Gastrocnemius medialis (tissue), 4 donors: Measurements from ENCODE around the gene CIB2.

ENCODE experiments used
- CTCF ChIP-seq, 5 experiments: fragments of 450-650 bp in 3 of 5; fragments of 200-600 bp in 2 of 5; sonication (generic) in 2 of 5; IDR thresholded peaks in 4 of 5; conservative IDR thresholded peaks in 1 of 5; 1 replicate in 4 of 5; 2 replicates in 1 of 5; pipeline ENCODE4 v1.5.1; 2016 to 2019; ENCODE audit warnings: antibody characterized with exemption in 5 of 5, mild to moderate bottlenecking in 3 of 5, moderate library complexity in 3 of 5
- POLR2A ChIP-seq, 2 donors: fragments of 450-650 bp; IDR thresholded peaks; one replicate each; pipeline ENCODE4 v1.6.1; 2017; ENCODE audit warnings: antibody characterized with exemption in 2 of 2, mild to moderate bottlenecking in 2 of 2, moderate library complexity in 2 of 2

DNA sequence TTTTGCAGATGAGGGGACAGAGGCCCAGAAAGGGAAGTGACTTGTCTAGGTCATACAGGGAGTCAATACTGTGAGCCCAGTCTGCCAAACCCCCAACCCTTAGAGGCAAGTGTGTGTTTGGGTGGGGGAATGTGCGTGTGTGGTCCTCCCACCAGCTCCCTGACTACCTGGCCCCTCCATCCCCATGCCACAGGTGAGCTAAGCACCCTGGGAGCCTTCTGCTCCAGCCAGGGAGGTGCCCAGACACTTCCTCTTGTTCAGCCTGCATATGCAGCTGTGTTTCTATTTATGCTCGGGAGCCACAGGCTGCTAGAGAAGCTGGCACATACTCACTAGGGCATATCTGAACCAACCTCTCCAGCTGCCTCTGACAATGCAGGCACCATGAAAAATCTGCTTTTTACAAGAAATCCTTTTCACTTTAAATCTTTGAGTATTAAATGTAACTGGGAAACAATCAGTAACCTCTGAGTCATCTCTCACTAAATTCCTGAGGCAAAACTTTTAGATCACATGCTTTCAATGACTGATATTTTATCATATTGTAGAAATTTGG lies 74.5 kb downstream of the CIB2 start:
- no peak for TF ChIP-seq CTCF (IDR thresholded peaks at IDR 0.05 in 4 of 5, conservative IDR thresholded peaks at IDR 0.05 in 1 of 5)
- no peak for TF ChIP-seq POLR2A (IDR thresholded peaks at IDR 0.05)
